Hepatocyte (in vitro differentiated cells): ENCODE measurements around the gene NLRP10. TPM values are rescaled to one million over a fixed set of nuclear protein-coding genes. Genes with fewer than 3 reads are reported as not detected.

Source experiments
- DNase-seq: peaks from one replicate; pipeline ENCODE4 v3.0.0-alpha.2; 2016; ENCODE audit warnings: low spot score
- H2AFZ ChIP-seq: fragments of 200-600 bp; sonication (generic); 2 replicates; pipeline ENCODE4 v1.6.0; 2016; ENCODE audit warnings: antibody characterized with exemption, mild to moderate bottlenecking
- H3K27ac ChIP-seq: fragments of 200-600 bp; sonication (generic); 2 replicates; pipeline ENCODE4 v1.5.1; 2016; ENCODE audit warnings: mild to moderate bottlenecking
- H3K27me3 ChIP-seq: fragments of 200-600 bp; sonication (generic); 2 replicates; pipeline ENCODE4 v1.6.1; 2016
- H3K36me3 ChIP-seq: fragments of 200-600 bp; sonication (generic); replicated peaks from 2 replicates; pipeline ENCODE4 v1.5.1; 2016; ENCODE audit warnings: low read depth; ENCODE audit not compliant: insufficient read depth
- H3K4me1 ChIP-seq: fragments of 200-600 bp; sonication (generic); 2 replicates; pipeline ENCODE4 v1.5.1; 2016; ENCODE audit warnings: mild to moderate bottlenecking, moderate library complexity; ENCODE audit not compliant: insufficient read depth
- H3K4me2 ChIP-seq: fragments of 200-600 bp; sonication (generic); 2 replicates; pipeline ENCODE4 v1.6.0; 2016
- H3K4me3 ChIP-seq: fragments of 200-600 bp; sonication (generic); 2 replicates; pipeline ENCODE4 v1.5.1; 2016; ENCODE audit warnings: mild to moderate bottlenecking
- H3K79me2 ChIP-seq: fragments of 200-600 bp; sonication (generic); 2 replicates; pipeline ENCODE4 v1.6.0; 2017; ENCODE audit warnings: mild to moderate bottlenecking
- H3K9me2 ChIP-seq: fragments of 200-600 bp; sonication (generic); replicated peaks from 2 replicates; pipeline ENCODE4 v1.6.0; 2017; ENCODE audit warnings: mild to moderate bottlenecking; ENCODE audit not compliant: insufficient read depth
- H3K9me3 ChIP-seq: fragments of 200-600 bp; sonication (generic); 2 replicates; pipeline ENCODE4 v1.5.1; 2016; ENCODE audit warnings: low read depth, mild to moderate bottlenecking
- H4K20me1 ChIP-seq: fragments of 200-600 bp; sonication (generic); 2 replicates; pipeline ENCODE4 v1.6.0; 2016; ENCODE audit warnings: mild to moderate bottlenecking; ENCODE audit not compliant: insufficient read depth, poor library complexity, severe bottlenecking
- EZH2 ChIP-seq: fragments of 200-600 bp; sonication (generic); IDR thresholded peaks from 2 replicates; pipeline ENCODE4 v1.6.1; 2016; ENCODE audit warnings: antibody characterized with exemption, mild to moderate bottlenecking, borderline replicate concordance
- EZH2phosphoT487 ChIP-seq: fragments of 200-600 bp; sonication (generic); IDR thresholded peaks from one replicate; pipeline ENCODE4 v1.6.1; 2018; ENCODE audit warnings: antibody characterized with exemption, mild to moderate bottlenecking, low read depth, moderate library complexity; ENCODE audit not compliant: unreplicated experiment, severe bottlenecking
- WGBS: methylation state at CpG from one replicate; pipeline ENCODE4 v1.1.6; 2016; ENCODE audit warnings: low lambda C conversion rate; ENCODE audit errors: missing lambda C conversion rate; 5-methylcytosine and 5-hydroxymethylcytosine counted together
- polyA plus RNA-seq: library from polyadenylated mRNA; unstranded; fragments of >200 nt; fragmentation: Nextera tagmentation; extraction: Ambion mirVana; gene quantifications from 2 replicates; pipeline ENCODE4 v1.2.1, GENCODE V29; 2016
- total RNA-seq: library from RNA; depleted of rRNA; stranded (reverse); fragments of >200 nt; gene quantifications from 2 replicates; pipeline ENCODE4 v1.2.3, GENCODE V29; 2014
- TF ChIP-seq, protein P1 (sequence below): fragments of 200-600 bp; sonication (generic); IDR thresholded peaks from 2 replicates; pipeline ENCODE4 v1.5.1; 2016; ENCODE audit warnings: antibody characterized with exemption, mild to moderate bottlenecking; ENCODE audit not compliant: poor library complexity

NLRP10 gene
- total and polyA plus RNA-seq, 2 experiments from 2014 or later: 1.1 TPM; not detected in 1

DNA sequence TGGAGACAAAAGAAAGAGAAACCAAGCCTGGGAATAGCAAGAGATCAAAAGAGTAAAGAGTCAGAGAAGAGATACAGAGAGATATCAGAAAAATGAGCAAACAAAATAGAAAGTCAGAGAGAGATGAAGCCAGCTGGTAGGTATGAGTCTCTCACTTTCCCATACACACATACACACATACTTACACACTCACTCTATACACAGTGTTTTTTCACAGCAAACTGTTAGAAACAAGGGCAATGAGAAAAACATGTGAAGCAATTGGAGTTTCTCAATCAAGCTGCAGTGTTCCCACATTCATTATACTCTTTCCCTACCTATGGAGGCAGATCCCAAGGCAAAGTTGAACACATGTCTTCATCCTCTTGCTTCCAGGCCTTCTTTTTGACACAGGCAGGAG lies 2.6 kb upstream of the NLRP10 start:
- Histone ChIP-seq H4K20me1 (no peaks in the 10 kb centered on the region), H3K9me2 (no peaks in the 10 kb centered on the region), H3K9me3 (no peaks in the 10 kb centered on the region), H3K79me2 (no peaks in the 10 kb centered on the region), H3K36me3 (no peaks in the 10 kb centered on the region), H3K4me3 (no peak overlapping the region), H2AFZ (no peak overlapping the region), H3K27ac (no peak overlapping the region), H3K27me3 (no peaks in the 10 kb centered on the region), H3K4me1 (no peaks in the 10 kb centered on the region), H3K4me2 (no peak overlapping the region)
- TF ChIP-seq, protein P1, sequence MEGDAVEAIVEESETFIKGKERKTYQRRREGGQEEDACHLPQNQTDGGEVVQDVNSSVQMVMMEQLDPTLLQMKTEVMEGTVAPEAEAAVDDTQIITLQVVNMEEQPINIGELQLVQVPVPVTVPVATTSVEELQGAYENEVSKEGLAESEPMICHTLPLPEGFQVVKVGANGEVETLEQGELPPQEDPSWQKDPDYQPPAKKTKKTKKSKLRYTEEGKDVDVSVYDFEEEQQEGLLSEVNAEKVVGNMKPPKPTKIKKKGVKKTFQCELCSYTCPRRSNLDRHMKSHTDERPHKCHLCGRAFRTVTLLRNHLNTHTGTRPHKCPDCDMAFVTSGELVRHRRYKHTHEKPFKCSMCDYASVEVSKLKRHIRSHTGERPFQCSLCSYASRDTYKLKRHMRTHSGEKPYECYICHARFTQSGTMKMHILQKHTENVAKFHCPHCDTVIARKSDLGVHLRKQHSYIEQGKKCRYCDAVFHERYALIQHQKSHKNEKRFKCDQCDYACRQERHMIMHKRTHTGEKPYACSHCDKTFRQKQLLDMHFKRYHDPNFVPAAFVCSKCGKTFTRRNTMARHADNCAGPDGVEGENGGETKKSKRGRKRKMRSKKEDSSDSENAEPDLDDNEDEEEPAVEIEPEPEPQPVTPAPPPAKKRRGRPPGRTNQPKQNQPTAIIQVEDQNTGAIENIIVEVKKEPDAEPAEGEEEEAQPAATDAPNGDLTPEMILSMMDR: no peak
- TF ChIP-seq EZH2: no peak
- no peak for TF ChIP-seq EZH2phosphoT487
- DNase-seq: no peak

DNA sequence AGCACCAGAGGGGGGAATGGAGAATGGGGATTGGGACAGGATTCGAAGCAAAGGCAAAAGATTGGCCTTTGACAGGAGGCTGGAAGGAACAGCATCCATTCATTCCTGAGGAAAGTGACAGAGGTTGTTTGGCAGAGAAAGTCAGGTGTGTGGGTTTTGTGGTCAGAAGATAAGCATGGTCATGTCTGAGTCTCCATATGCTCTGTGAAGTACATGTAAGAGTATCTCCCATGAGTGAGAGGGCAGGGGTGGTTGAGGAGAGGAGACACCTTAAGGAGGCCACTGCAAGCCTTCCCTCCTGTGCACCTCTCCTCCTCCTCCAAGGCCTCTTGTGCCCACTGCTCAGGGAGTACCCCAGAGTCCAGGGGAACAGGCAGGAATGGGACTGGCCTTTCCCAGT lies 1.9 kb upstream of the NLRP10 start:
- no peak overlapping the region for H3K4me2 ChIP-seq
- no peaks in the 10 kb centered on the region for H3K9me3 ChIP-seq
- DNase-seq: no peak
- no peak overlapping the region for H3K4me3 ChIP-seq
- H3K36me3 ChIP-seq: no peaks in the 10 kb centered on the region
- 78% methylated on average over 1 of the region's 1 CpG for WGBS
- H3K9me2 ChIP-seq: no peaks in the 10 kb centered on the region
- no peaks in the 10 kb centered on the region for H4K20me1 ChIP-seq
- TF ChIP-seq EZH2 (no peak), EZH2phosphoT487 (no peak)
- TF ChIP-seq, protein P1: no peak
- no peak overlapping the region for H3K27ac ChIP-seq
- no peak overlapping the region for H2AFZ ChIP-seq
- no peaks in the 10 kb centered on the region for H3K27me3 ChIP-seq
- H3K79me2 ChIP-seq: no peaks in the 10 kb centered on the region
- no peaks in the 10 kb centered on the region for H3K4me1 ChIP-seq

DNA sequence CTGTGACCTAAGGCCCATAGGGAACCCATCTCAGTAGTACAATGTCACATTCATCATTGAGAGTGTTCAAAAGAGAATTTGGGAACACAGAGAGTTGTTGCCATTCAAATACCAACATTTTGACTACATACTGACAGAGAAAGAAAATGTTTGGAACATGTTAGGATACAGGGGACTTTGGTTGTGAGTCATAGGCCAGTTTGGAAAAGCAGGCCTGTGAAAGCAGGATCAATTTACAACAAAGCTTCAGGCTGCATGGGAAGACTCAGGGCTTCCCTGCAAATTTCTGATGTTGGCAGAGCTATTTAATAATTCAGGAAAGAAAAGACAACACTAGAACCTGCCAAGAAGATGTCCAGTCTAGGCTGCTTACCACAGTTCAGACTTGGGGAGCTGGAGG lies 374 bp downstream of the NLRP10 start:
- Histone ChIP-seq H3K4me3 (no peak overlapping the region), H3K36me3 (no peaks in the 10 kb centered on the region), H3K27ac (no peak overlapping the region), H3K4me2 (no peak overlapping the region), H4K20me1 (no peaks in the 10 kb centered on the region), H3K4me1 (no peaks in the 10 kb centered on the region), H3K27me3 (peaks cover under 1% of the 10 kb centered on the region), H2AFZ (no peak overlapping the region), H3K9me2 (no peaks in the 10 kb centered on the region), H3K79me2 (no peaks in the 10 kb centered on the region), H3K9me3 (no peaks in the 10 kb centered on the region)
- no peak for DNase-seq
- TF ChIP-seq EZH2phosphoT487: no peak
- TF ChIP-seq EZH2: no peak
- TF ChIP-seq, protein P1: no peak

DNA sequence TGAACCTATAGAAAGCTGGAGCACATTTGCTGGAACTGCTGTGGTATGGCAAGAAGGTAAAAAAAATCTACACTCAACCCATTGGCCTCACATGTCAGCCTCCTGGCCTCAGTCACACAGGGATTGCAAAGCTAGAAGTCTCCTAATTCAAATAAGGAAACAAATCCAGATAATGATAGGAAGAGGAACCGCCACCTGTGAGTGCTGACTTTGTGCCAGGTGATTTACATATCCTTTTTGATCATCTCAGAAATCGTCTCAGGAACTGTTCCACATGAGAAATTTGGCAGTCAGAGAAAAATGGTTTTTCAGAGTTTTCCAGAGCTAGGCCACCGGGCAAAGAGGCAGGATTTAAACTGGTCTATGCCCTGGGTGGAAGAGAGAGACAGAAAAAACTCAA lies 986 bp downstream of the NLRP10 start:
- no peaks in the 10 kb centered on the region for H3K4me1 ChIP-seq
- H3K4me3 ChIP-seq: no peak overlapping the region
- no peaks in the 10 kb centered on the region for H4K20me1 ChIP-seq
- peaks cover 5% of the 10 kb centered on the region for H3K27me3 ChIP-seq
- no peaks in the 10 kb centered on the region for H3K9me3 ChIP-seq
- DNase-seq: no peak
- TF ChIP-seq EZH2phosphoT487 (no peak), EZH2 (no peak)
- TF ChIP-seq, protein P1: no peak
- no peaks in the 10 kb centered on the region for H3K36me3 ChIP-seq
- WGBS: 78% methylated on average over 3 of the region's 3 CpGs
- no peak overlapping the region for H3K27ac ChIP-seq
- H3K9me2 ChIP-seq: no peaks in the 10 kb centered on the region
- H2AFZ ChIP-seq: no peak overlapping the region
- no peaks in the 10 kb centered on the region for H3K79me2 ChIP-seq
- no peak overlapping the region for H3K4me2 ChIP-seq
